PC-3 (cell line): ENCODE results near the gene TNFAIP6. TPM values are rescaled to one million over a fixed set of nuclear protein-coding genes. Genes with fewer than 3 reads are reported as not detected.

Experiments
- ATAC-seq: fragments of 200-7000 bp; cut with Tn5 transposase; 2 replicates; pipeline ENCODE4 v1.9.1; 2020; ENCODE audit warnings: mild to moderate bottlenecking, moderate library complexity
- BruUV-seq: library from RNA; stranded (reverse); fragments of 400-500 nt; replicated peaks from 2 replicates; lab custom pipeline; 2021; lab: Mats Ljungman, UMichigan
- CTCF ChIA-PET: fragments of 300-600 bp; sonication (Branson Sonifier 250); formaldehyde crosslinking; loops from one replicate; lab custom pipeline; 2022; ENCODE audit warnings: antibody characterized with exemption; lab: Charles Lee
- POLR2A ChIA-PET: fragments of 300-600 bp; sonication (Branson Sonifier 250); formaldehyde crosslinking; loops from one replicate; lab custom pipeline; 2022; ENCODE audit warnings: antibody characterized with exemption; ENCODE audit not compliant: unreplicated experiment; lab: Charles Lee
- DNase-seq: peaks from one replicate; pipeline ENCODE4 v3.0.0-alpha.2; 2015
- H2AFZ ChIP-seq: fragments of 300-600 bp; sonication (generic); 2 replicates; pipeline ENCODE4 v1.6.0; 2016; ENCODE audit warnings: antibody characterized with exemption, low read length
- H3F3A ChIP-seq: fragments of 300-600 bp; sonication (generic); one replicate; pipeline ENCODE4 v1.6.0; 2017; ENCODE audit warnings: antibody characterized with exemption, low read length, control low read depth, mild to moderate bottlenecking; ENCODE audit not compliant: unreplicated experiment
- H3K27ac ChIP-seq: fragments of 300-600 bp; sonication (generic); 2 replicates; pipeline ENCODE4 v1.5.1; 2016; ENCODE audit warnings: mild to moderate bottlenecking, low read length
- H3K27me3 ChIP-seq: fragments of 300-600 bp; sonication (generic); 2 replicates; pipeline ENCODE4 v1.6.1; 2016; ENCODE audit warnings: low read length, mixed read lengths
- H3K36me3 ChIP-seq: fragments of 300-600 bp; sonication (generic); 2 replicates; pipeline ENCODE4 v1.6.1; 2016; ENCODE audit warnings: low read depth, mixed run types, low read length, mixed read lengths
- H3K4me1 ChIP-seq: fragments of 300-600 bp; sonication (generic); 2 replicates; pipeline ENCODE4 v1.5.1; 2016; ENCODE audit warnings: low read length; ENCODE audit not compliant: insufficient read depth
- H3K4me2 ChIP-seq: fragments of 300-600 bp; sonication (generic); 2 replicates; pipeline ENCODE4 v1.6.0; 2016; ENCODE audit warnings: low read length
- H3K4me3 ChIP-seq: fragments of 300-600 bp; sonication (generic); 2 replicates; pipeline ENCODE4 v1.5.1; 2016; ENCODE audit warnings: mild to moderate bottlenecking, low read length, mixed read lengths
- H3K79me2 ChIP-seq: fragments of 300-600 bp; sonication (generic); 2 replicates; pipeline ENCODE4 v1.6.1; 2017; ENCODE audit warnings: low read length, mixed read lengths
- H3K9ac ChIP-seq: fragments of 300-600 bp; sonication (generic); 2 replicates; pipeline ENCODE4 v1.6.0; 2016; ENCODE audit warnings: mild to moderate bottlenecking, low read length
- H3K9me2 ChIP-seq: fragments of 300-600 bp; sonication (generic); replicated peaks from 2 replicates; pipeline ENCODE4 v1.6.1; 2016; ENCODE audit warnings: mixed run types, low read length, mixed read lengths
- H3K9me3 ChIP-seq: fragments of 300-600 bp; sonication (generic); 2 replicates; pipeline ENCODE4 v1.6.1; 2016; ENCODE audit warnings: low read length, mixed read lengths
- H4K20me1 ChIP-seq: fragments of 300-600 bp; sonication (generic); 2 replicates; pipeline ENCODE4 v1.6.1; 2016; ENCODE audit warnings: low read length, mixed read lengths
- CTCF ChIP-seq: fragments of 300-600 bp; sonication (generic); conservative IDR thresholded peaks from 2 replicates; pipeline ENCODE4 v1.5.1; 2017; ENCODE audit warnings: antibody characterized with exemption, low read depth, mild to moderate bottlenecking, low read length
- EZH2 ChIP-seq: fragments of 300-600 bp; sonication (generic); IDR thresholded peaks from one replicate; pipeline ENCODE4 v1.6.1; 2017; ENCODE audit warnings: antibody characterized with exemption, mild to moderate bottlenecking, low read length; ENCODE audit not compliant: unreplicated experiment
- EZH2phosphoT487 ChIP-seq: fragments of 300-600 bp; sonication (generic); IDR thresholded peaks from 2 replicates; pipeline ENCODE4 v1.6.1; 2018; ENCODE audit warnings: mild to moderate bottlenecking, antibody characterized with exemption, low read length, borderline replicate concordance
- intact Hi-C: fragments of 100-400 bp; cut with micrococcal nuclease; formaldehyde crosslinking; loops from 2 replicates; pipeline ENCODE4 v1.9.0; 2023
- microRNA-seq: library from miRNA; unstranded; fragments of <30 nt; microRNA quantifications from one replicate; pipeline ENCODE4 v1.1.0, GENCODE V29; 2020; ENCODE audit not compliant: unreplicated experiment
- total RNA-seq: library from RNA; depleted of rRNA; stranded (reverse); fragments of >200 nt; gene quantifications from 2 replicates; pipeline ENCODE4 v1.2.3, GENCODE V29; 2014; rRNA removed

TNFAIP6 gene
- total RNA-seq, 1 experiment from 2014 or later: not detected

- Histone ChIP-seq H3K27ac (no peak overlapping the region), H3K79me2 (peaks cover 54% of the 10 kb centered on the region)
- POLR2A ChIA-PET: no interaction called here
Measured at GRCh38 chr2:151422917-151423439, 65.6 kb downstream of the TNFAIP6 start.

GRCh38 chr2:151423760-151424159 is 66.4 kb downstream of the TNFAIP6 start:
- Histone ChIP-seq H3K4me2 (no peak overlapping the region), H3F3A (no peaks in the 10 kb centered on the region), H4K20me1 (no peaks in the 10 kb centered on the region), H3K9ac (no peak overlapping the region), H3K27me3 (no peaks in the 10 kb centered on the region), H3K9me2 (no peaks in the 10 kb centered on the region), H2AFZ (no peak overlapping the region), H3K4me1 (no peaks in the 10 kb centered on the region), H3K36me3 (peaks cover 52% of the 10 kb centered on the region), H3K4me3 (no peak overlapping the region), H3K9me3 (no peaks in the 10 kb centered on the region), H3K27ac (no peak overlapping the region), H3K79me2 (peaks cover 51% of the 10 kb centered on the region)
- ATAC-seq: no peak
- TF ChIP-seq EZH2phosphoT487: no peak
- TF ChIP-seq CTCF: no peak
- no peak for TF ChIP-seq EZH2
- POLR2A ChIA-PET: no interaction called here
- DNase-seq: no peak
- CTCF ChIA-PET: no interaction called here
- BruUV-seq: no TSS peak
- intact Hi-C loops: no loop called here

More at GRCh38 chr2:151422917-151423439, 65.6 kb downstream of the TNFAIP6 start:
- DNase-seq (no peak), ATAC-seq (no peak)
- CTCF ChIA-PET: no interaction called here
- peaks cover 50% of the 10 kb centered on the region for H3K36me3 ChIP-seq
- no peak overlapping the region for H3K4me2 ChIP-seq
- H3F3A ChIP-seq: no peaks in the 10 kb centered on the region
- H3K4me1 ChIP-seq: no peaks in the 10 kb centered on the region
- H3K9me2 ChIP-seq: no peaks in the 10 kb centered on the region
- no peak overlapping the region for H2AFZ ChIP-seq
- TF ChIP-seq EZH2phosphoT487: no peak
- TF ChIP-seq EZH2: no peak
- TF ChIP-seq CTCF: no peak
- no peaks in the 10 kb centered on the region for H3K9me3 ChIP-seq
- H3K4me3 ChIP-seq: no peak overlapping the region
- no TSS peak for BruUV-seq
- H4K20me1 ChIP-seq: no peaks in the 10 kb centered on the region
- H3K9ac ChIP-seq: no peak overlapping the region
- intact Hi-C loops: no loop called here
- no peaks in the 10 kb centered on the region for H3K27me3 ChIP-seq

Small RNAs within 50 kb of the gene (microRNA-seq; reads per million reads assigned to microRNA genes)
- not detected for gene MIR4773-1
- gene MIR4773-2: not detected

Other genes with a start within 250 kb of the TNFAIP6 start
- 2.5 and 2.6 TPM in 2 replicates for gene RBM43, start 95.7 kb upstream of the TNFAIP6 start, total RNA-seq
- 9.9 and 19.4 TPM in 2 replicates for gene NMI, start 67.9 kb upstream of the TNFAIP6 start, total RNA-seq
- 33.6 and 37.1 TPM in 2 replicates for gene RIF1, start 52.3 kb downstream of the TNFAIP6 start, total RNA-seq